Coronary artery (tissue), 2 donors: ENCODE measurements around the gene CACNB2.

Experiments
- DNase-seq: peaks from one replicate; pipeline ENCODE4 v3.0.0-alpha.2; 2017; ENCODE audit warnings: low spot score
- H3K27ac ChIP-seq, 2 donors: fragments of 200-600 bp; sonication (generic); one replicate each; pipeline ENCODE4 v1.5.1; 2016 to 2019
- H3K4me3 ChIP-seq: fragments of 200-600 bp; sonication (generic); 2 replicates; pipeline ENCODE4 v1.5.1; 2016; ENCODE audit warnings: mild to moderate bottlenecking, moderate library complexity
- TF ChIP-seq, protein P1 (sequence below): fragments of 200-600 bp; sonication (generic); IDR thresholded peaks from one replicate; pipeline ENCODE4 v1.5.1; 2019; ENCODE audit warnings: antibody characterized with exemption

The CACNB2 gene

DNA sequence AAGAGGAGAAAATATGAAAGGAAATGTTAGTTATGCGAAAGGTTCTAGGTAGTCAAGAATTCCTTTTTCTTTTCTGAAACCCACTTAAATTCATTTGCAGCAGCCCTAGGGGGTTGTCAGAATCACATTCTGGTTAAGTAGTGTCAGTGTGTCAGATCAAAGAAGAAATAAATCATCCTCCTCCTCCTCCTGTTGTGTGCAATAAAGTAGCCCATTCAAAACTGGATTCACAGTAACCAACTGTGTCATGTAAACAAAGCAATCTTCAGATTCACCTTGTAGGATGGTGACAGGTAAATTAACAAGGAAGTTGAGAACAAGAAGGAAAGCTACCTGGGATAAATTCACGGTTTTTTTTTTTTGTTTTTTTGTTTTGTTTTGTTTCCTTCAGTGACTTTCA is 383.6 kb downstream of the CACNB2 start:
- DNase-seq = no peak
- TF ChIP-seq, protein P1, sequence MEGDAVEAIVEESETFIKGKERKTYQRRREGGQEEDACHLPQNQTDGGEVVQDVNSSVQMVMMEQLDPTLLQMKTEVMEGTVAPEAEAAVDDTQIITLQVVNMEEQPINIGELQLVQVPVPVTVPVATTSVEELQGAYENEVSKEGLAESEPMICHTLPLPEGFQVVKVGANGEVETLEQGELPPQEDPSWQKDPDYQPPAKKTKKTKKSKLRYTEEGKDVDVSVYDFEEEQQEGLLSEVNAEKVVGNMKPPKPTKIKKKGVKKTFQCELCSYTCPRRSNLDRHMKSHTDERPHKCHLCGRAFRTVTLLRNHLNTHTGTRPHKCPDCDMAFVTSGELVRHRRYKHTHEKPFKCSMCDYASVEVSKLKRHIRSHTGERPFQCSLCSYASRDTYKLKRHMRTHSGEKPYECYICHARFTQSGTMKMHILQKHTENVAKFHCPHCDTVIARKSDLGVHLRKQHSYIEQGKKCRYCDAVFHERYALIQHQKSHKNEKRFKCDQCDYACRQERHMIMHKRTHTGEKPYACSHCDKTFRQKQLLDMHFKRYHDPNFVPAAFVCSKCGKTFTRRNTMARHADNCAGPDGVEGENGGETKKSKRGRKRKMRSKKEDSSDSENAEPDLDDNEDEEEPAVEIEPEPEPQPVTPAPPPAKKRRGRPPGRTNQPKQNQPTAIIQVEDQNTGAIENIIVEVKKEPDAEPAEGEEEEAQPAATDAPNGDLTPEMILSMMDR = no peak
- Histone ChIP-seq H3K27ac (no peak overlapping the region), H3K4me3 (no peak overlapping the region)

- DNase-seq = no peak
- no peak overlapping the region for H3K27ac ChIP-seq
These were observed 387.5 kb downstream of the CACNB2 start for GRCh38 chr10:18527687-18528086.

DNA sequence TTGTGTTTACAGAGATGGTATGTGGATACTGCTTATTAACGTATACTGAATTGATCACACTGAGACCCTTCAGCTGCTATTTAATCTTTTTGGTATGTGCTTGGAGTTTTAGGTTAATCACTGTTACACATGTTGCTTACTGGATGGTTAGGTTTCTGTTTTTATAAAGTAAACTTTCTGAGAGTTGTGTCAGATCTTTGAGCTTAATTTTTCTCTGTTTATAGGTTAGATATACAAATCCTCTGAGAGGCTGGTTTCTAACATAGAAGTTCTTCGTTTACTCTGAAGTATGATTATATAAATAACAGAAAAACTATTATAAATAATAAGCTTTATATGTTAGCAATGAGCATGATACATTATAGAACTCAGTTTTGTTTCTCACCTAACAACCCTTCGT is 388.1 kb downstream of the CACNB2 start:
- no peak for DNase-seq
- TF ChIP-seq, protein P1 = no peak
- Histone ChIP-seq H3K27ac (no peak overlapping the region), H3K4me3 (no peak overlapping the region)

More at GRCh38 chr10:18527687-18528086, 387.5 kb downstream of the CACNB2 start:
- TF ChIP-seq, protein P1 = no peak
- H3K4me3 ChIP-seq = no peak overlapping the region

GRCh38 chr10:18532881-18533535 is 392.8 kb downstream of the CACNB2 start:
- no peak overlapping the region for H3K4me3 ChIP-seq
- no peak overlapping the region for H3K27ac ChIP-seq
- no peak for DNase-seq
- TF ChIP-seq, protein P1 = no peak

GRCh38 chr10:18533896-18534295 is 393.7 kb downstream of the CACNB2 start:
- Histone ChIP-seq H3K27ac (no peak overlapping the region), H3K4me3 (no peak overlapping the region)
- TF ChIP-seq, protein P1 = no peak
- DNase-seq = no peak

GRCh38 chr10:18539335-18539734 is 399.1 kb downstream of the CACNB2 start:
- TF ChIP-seq, protein P1 = no peak
- no peak overlapping the region for H3K27ac ChIP-seq
- DNase-seq = no peak
- H3K4me3 ChIP-seq = no peak overlapping the region

DNA sequence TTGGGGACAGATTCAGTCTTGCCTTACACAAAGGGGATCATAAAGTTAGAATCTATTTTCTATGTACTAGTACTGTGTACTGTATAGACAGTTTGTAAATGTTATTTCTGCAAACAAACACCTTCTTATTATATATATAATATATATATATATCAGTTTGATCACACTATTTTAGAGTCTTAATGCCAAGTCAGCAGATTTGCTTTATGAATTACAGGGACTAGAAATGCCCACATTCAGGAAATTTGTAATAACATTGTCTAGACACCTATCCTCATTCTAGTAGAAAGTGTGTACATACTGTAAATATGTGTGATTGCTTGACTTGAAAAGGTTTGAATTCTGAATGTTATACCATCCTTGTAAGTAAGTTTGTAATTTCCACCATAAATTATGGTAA is 400.0 kb downstream of the CACNB2 start:
- no peak for DNase-seq
- TF ChIP-seq, protein P1 = no peak
- Histone ChIP-seq H3K27ac (no peak overlapping the region), H3K4me3 (no peak overlapping the region)
